ENCODE measurements around the gene CHL1. TPM values are rescaled to one million over a fixed set of nuclear protein-coding genes. Genes with fewer than 3 reads are reported as not detected.
A peak's percentile ranks its signal among the peaks of the same experiment; 100 is the strongest.

The CHL1 gene, protein sequence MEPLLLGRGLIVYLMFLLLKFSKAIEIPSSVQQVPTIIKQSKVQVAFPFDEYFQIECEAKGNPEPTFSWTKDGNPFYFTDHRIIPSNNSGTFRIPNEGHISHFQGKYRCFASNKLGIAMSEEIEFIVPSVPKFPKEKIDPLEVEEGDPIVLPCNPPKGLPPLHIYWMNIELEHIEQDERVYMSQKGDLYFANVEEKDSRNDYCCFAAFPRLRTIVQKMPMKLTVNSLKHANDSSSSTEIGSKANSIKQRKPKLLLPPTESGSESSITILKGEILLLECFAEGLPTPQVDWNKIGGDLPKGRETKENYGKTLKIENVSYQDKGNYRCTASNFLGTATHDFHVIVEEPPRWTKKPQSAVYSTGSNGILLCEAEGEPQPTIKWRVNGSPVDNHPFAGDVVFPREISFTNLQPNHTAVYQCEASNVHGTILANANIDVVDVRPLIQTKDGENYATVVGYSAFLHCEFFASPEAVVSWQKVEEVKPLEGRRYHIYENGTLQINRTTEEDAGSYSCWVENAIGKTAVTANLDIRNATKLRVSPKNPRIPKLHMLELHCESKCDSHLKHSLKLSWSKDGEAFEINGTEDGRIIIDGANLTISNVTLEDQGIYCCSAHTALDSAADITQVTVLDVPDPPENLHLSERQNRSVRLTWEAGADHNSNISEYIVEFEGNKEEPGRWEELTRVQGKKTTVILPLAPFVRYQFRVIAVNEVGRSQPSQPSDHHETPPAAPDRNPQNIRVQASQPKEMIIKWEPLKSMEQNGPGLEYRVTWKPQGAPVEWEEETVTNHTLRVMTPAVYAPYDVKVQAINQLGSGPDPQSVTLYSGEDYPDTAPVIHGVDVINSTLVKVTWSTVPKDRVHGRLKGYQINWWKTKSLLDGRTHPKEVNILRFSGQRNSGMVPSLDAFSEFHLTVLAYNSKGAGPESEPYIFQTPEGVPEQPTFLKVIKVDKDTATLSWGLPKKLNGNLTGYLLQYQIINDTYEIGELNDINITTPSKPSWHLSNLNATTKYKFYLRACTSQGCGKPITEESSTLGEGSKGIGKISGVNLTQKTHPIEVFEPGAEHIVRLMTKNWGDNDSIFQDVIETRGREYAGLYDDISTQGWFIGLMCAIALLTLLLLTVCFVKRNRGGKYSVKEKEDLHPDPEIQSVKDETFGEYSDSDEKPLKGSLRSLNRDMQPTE (N-terminal part only)
- total RNA-seq (0.24 TPM in 1 of 2 replicates, not detected in the other), polyA plus RNA-seq (not detected in 2 replicates)

DNA sequence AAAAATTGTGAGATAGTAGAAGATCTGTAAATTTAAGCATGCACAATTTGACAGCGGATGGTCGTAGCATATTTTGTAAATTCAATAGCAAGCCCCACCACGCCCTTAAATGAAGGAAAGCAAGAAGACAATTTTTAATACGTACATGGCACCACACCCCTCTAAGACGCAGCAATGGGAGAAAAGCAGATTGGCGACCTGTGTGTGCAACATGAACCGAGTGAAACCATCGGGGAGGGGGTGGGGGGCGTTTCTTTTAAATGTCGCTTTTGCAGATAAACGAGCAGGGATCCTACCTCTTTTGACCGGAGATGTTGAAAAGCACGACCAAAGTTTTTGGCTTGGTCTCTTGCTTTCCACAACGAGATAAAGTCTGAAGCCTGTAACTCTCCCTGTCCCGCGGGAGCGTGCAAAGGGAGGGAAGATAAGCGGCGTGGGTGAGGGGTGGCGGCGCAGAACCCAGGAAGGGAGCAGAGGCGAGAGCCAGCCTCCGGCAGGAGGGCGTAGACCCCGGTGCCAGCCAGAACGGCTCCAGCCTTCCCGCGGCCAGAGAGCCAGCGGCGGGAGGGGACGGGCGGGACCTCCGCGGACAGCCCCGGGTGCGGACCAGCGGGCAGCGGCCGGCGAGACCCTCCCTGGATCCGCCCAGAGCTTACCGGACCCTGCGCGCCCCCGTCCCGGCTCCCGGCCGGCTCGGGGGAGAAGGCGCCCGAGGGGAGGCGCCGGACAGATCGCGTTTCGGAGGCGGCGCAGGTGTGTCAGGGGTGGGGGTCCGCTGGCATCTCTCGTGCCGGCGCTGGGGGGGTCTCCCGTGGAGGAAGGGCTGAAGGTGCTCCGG is at the start of gene CHL1:
CHL1 (plus strand) TSS at position 453 of the 838 bp plus-strand sequence. CDS start 123,014 bp downstream, outside the sequence.
- TF ChIP-seq, protein P1, sequence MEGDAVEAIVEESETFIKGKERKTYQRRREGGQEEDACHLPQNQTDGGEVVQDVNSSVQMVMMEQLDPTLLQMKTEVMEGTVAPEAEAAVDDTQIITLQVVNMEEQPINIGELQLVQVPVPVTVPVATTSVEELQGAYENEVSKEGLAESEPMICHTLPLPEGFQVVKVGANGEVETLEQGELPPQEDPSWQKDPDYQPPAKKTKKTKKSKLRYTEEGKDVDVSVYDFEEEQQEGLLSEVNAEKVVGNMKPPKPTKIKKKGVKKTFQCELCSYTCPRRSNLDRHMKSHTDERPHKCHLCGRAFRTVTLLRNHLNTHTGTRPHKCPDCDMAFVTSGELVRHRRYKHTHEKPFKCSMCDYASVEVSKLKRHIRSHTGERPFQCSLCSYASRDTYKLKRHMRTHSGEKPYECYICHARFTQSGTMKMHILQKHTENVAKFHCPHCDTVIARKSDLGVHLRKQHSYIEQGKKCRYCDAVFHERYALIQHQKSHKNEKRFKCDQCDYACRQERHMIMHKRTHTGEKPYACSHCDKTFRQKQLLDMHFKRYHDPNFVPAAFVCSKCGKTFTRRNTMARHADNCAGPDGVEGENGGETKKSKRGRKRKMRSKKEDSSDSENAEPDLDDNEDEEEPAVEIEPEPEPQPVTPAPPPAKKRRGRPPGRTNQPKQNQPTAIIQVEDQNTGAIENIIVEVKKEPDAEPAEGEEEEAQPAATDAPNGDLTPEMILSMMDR (IDR thresholded peaks at IDR 0.05; ENCODE audit: low read depth, low read length): no peak
- DNase-seq (ENCODE audit: low read depth in 1 of 2, low spot score in 1 of 2): peak in 1 of 2 donors; percentile 46
- Histone ChIP-seq H3K36me3 (no peaks in the 10 kb centered on the region), H3K27me3 (peaks cover 77% of the 10 kb centered on the region), H3K4me3 (peak within 1 kb of the TSS; percentile 37), H3K4me1 (ENCODE audit: low read depth) (no peaks in the 10 kb centered on the region), H3K9me3 (ENCODE audit: low read depth) (no peaks in the 10 kb centered on the region), H3K27ac (no peak within 1 kb of the TSS)

DNA sequence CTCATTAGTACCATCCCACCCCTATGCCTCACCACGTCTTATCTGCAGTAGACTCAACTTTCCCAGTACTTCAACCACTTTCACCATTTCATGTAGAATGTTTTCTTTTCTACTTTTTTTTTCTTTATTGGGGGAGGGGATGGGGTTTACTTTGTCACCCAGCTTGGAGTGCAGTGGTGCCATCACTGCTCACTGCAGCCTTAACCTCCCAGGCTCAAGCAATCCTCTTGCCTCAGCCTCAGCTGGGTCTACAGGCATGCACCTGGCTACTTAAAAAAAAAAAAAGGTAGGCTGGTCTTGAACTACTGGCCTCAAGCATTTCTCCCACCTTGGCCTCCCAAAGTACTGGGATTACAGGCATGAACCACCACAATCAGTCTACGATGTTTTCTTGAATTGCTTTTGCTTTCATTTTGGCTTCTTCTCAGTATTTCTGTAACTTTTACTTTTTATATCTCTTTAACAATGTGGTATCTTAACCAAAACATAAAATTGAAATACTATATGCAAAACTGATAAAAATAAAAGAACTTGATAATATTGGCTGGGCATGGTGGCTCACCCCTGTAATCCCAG is 44.9 kb upstream of the CHL1 start:
- no peaks in the 10 kb centered on the region for H3K9me3 ChIP-seq (ENCODE audit: low read depth)
- H3K4me1 ChIP-seq (ENCODE audit: low read depth): no peaks in the 10 kb centered on the region
- DNase-seq (ENCODE audit: low read depth in 1 of 2, low spot score in 1 of 2): no peak
- H3K27me3 ChIP-seq: no peaks in the 10 kb centered on the region
- no peaks in the 10 kb centered on the region for H3K36me3 ChIP-seq
- no peak overlapping the region for H3K27ac ChIP-seq
- TF ChIP-seq, protein P1 (IDR thresholded peaks at IDR 0.05; ENCODE audit: low read depth, low read length): no peak
- H3K4me3 ChIP-seq: no peak overlapping the region

DNA sequence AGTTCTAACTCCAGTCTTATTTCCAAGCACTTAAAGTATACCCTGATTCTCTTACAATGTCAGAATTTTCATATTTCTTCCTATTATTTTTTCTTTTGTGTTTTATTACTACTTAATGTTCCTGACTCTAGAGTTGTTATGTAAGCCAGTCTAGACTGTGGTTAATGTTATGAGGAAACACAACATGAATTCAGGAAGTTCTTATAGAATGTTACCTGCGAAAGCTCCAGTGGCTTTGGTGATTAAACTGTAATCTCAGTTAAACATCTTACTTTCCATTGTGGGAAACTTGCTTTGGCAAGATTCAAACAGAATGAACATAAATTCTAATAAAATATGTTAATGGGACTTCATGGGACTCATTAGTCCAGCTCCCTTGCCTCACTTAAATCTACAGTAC is 36.6 kb upstream of the CHL1 start:
- Histone ChIP-seq H3K4me3 (no peak overlapping the region), H3K27ac (no peak overlapping the region), H3K27me3 (no peaks in the 10 kb centered on the region), H3K9me3 (ENCODE audit: low read depth) (no peaks in the 10 kb centered on the region), H3K36me3 (no peaks in the 10 kb centered on the region), H3K4me1 (ENCODE audit: low read depth) (no peaks in the 10 kb centered on the region)
- TF ChIP-seq, protein P1 (IDR thresholded peaks at IDR 0.05; ENCODE audit: low read depth, low read length): no peak
- no peak for DNase-seq (ENCODE audit: low read depth in 1 of 2, low spot score in 1 of 2)

DNA sequence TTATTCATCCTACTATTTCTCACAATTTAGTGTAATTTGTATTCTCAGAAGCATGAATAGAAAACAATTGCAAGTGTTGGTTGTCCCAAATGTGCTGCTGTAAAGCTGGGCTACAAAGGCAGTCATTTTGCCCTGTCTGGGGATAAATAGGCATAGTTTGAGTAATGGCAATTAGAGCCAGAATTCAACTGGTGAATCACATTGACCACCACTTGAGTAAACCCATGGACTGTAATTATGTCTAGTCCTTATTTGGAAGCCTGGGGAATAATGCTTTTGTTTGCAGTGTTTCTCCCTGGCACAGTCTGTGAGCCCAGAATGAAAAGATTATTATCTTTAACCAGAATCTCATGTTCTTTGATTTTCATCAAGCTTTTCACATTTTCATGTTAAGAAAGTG is 30.5 kb upstream of the CHL1 start:
- Histone ChIP-seq H3K27me3 (no peaks in the 10 kb centered on the region), H3K9me3 (ENCODE audit: low read depth) (no peaks in the 10 kb centered on the region), H3K27ac (no peak overlapping the region), H3K4me1 (ENCODE audit: low read depth) (no peaks in the 10 kb centered on the region), H3K4me3 (no peak overlapping the region), H3K36me3 (no peaks in the 10 kb centered on the region)
- no peak for DNase-seq (ENCODE audit: low read depth in 1 of 2, low spot score in 1 of 2)
- TF ChIP-seq, protein P1 (IDR thresholded peaks at IDR 0.05; ENCODE audit: low read depth, low read length): no peak
